ENCODE data around the gene ZNF846. TPM values are rescaled to one million over a fixed set of nuclear protein-coding genes. Genes with fewer than 3 reads are reported as not detected.
"Not testable (repeated sequence)": the region's sequence is repeated elsewhere in the genome, so short reads cannot be mapped to it uniquely, and the experiment has no call there.

The ZNF846 gene
- total RNA-seq, 1 donor from 2014 or later, result 5.1 TPM

DNA sequence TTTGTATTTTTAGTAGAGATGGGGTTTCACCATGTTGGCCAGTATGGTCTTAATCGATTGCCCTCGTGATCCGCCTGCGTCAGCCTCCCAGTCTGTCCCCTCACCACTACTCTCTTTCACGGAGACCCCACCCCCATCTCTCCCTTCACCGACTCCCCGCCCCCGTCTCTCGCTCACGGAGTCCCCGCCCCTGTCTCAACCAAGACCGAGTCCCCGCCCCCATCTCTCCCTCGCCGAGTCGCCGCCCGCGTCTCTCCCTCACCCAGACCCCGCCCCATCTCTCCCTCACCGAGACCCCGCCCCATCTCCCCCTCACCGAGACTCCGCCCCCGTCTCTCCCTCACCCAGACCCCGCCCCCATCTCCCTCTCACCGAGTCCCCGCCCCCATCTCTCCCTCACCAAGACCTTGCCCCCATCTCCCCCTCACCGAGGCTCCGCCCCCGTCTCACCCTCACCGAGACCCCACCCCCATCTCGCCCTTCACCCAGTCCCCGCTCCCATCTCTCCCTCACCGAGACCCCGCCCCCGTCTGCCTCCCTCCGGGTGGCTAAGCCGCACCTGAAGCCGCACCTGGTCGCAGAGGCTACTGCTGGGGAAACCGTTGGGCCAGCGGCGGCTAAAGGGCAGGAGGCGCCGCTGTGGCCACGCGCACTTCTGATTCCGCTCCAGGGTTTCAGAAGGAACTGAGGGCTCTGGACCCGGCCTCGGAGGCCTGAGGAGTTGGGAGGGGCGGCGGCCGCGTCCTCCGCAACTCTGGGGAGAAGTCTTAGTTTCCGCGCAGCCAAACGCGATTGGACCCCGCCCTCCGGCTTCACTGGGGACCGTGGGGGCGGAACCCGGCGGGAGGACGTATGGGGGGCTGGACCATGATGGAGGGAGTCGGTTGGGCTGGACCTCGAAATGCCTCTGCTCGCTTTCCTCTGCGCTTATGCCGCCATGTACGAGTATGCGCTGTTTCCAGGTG lies 17.1 kb upstream of the ZNF846 start:
- DNase-seq (ENCODE audit: extremely low read depth, low read depth, low spot score), result peak; percentile 54

DNA sequence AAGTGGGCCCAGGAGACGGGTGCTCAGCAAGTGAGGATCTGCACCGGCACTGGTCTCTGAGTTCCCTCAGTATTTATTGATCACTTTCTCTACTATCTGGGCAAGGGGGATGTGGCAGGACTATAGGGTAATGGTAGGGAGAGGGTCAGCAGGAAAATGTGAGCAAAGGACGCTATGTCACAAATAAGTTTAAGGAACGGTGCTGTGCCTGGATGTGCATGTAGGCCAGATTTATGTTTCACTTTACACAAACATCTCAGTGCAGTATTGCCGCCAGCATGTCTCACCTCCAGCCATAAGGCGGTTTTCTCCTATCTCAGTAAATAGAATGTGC lies 15.6 kb upstream of the ZNF846 start:
- DNase-seq (ENCODE audit: extremely low read depth, low read depth, low spot score), result not testable (repeated sequence)

DNA sequence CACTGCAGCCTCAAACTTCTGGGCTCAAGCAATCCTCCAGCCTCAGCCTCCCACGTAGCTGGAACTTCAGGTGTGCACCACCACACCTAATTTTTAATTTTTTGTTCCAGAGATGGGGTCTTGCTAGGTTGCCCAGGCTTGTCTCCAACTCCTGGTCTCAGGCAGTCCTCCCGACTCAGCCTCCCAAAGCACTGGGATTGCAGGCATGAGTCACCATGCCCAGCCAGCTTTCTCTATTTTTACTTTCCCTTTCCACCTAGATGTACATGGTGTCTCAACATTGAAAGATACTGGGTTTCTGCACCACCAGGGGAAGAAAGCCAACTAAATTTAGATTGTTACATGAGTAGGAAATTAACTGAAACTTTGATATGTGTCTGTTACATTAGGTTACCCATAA lies 13.8 kb upstream of the ZNF846 start:
- no peak for DNase-seq (ENCODE audit: extremely low read depth, low read depth, low spot score)

DNA sequence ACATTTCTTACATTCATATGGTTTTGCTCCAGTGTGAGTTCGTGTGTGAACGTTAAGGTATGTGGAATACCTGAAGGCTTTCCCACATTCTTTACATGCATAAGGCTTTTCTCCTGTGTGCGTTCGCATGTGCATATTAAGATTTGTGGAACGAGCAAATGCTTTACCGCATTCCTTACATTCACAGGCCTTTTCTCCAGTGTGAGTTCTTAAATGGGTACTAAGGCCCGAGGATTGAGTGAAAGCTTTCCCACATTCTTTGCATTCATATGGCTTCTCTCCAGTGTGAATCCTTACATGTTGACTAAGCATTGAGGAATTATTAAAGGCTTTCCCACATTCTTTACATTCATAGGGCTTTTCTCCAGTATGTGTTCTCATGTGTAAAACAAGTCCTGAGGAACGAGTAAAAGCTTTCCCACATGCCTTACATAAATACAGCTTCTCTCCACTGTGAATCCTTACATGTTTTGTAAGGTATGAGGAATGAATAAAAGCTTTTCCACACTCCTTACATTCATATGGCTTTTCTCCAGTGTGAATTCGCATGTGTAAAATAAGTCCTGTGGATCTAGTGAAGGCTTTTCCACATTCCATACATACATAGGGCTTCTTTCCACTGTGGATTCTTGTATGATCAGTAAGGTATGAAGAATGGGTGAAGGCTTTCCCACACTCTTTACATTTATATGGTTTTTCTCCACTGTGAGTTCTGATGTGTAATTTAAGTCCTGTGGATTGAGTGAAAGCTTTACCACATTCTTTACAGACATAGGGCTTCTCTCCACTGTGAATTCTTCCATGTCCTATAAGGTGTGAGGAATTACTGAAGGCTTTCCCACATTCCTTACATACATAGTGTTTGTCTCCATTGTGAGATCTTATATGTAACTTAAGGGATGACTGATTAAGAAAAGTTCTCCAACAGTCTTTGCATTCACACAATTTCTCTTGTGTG lies 10.7 kb downstream of the ZNF846 start:
- no peak for DNase-seq (ENCODE audit: extremely low read depth, low read depth, low spot score)

DNA sequence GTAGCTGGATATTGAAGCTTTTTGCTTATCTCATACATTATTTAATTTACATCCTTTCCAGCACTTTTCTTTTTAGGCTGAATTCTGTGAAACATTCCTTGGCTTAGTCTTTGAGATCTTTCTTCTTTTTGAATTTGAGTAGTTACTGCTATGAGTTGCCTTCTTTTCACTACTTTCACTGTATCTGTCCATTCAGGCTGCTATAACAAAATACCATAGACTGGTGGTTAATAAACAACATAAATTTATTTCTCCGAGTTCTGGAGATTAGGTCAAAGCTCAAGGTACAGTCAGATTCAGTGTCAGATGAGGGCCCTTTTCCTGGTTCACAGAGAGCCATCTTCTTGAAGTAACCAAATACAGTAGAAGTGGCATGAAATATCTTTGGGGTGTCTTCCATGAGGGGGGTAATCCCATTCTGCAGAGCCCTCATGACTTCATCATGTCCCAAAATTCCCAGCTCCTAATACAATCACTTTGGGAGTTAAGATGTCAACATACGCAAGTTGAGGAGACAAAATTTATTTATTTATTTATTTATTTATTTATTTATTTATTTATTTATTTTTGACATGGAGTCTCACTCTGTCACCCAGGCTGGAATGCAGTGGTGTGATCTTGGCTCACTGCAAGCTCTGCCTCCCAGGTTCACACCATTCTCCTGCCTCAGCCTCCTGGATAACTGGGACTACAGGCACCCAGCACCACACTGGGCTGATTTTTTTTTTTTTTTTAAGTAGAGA lies 15.7 kb downstream of the ZNF846 start:
- no peak for DNase-seq (ENCODE audit: extremely low read depth, low read depth, low spot score)

DNA sequence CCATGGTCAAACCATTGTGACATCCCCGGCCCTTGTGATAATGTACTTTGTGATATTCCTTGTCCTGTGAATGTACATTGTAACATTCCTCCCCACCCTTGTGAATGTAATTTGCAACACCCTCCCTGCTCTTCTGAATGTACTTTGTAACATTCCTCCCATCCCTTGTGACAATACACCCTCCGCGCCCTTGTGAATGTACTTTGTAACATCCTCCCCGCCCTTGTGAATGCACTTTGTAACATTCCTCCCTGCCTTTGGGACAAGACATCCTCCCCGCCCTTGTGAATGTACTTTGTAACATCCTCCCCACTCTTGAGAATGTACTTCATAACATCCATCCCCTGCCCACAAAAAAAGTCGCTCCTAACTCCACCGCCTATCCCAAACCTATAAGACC lies 17.1 kb downstream of the ZNF846 start:
- no peak for DNase-seq (ENCODE audit: extremely low read depth, low read depth, low spot score)

DNA sequence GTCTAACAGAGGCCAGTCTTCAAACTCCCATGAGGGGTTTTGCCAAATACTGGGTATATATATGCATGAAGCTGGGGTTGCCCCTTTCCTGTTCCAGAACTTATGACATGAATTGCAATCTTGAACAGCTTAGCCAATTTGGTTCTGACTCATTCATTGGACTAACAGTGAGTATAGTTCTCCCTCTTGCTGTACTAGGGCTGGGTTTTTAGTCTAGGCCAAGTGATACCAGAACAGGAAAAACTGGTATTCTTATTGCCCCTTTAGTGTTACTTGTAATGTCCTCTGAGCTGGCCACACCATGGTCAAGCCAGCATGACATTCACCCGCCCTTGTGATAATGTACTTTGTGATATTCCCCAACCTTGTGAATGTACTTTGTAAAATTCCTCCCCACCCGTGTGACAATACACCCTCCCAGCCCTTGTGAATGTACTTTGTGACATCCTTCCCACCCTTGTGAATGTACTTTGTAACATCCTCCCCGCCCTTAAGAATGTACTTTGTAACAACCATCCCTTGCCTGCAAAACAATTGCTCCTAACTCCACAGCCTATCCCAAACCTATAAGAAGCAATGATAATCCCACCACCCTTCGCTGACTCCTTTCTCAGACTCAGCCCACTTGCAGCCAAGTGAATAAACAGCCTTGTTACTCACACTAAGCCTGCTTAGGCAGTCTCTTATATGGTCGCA lies 26.9 kb downstream of the ZNF846 start:
- DNase-seq (ENCODE audit: extremely low read depth, low read depth, low spot score), result no peak

DNA sequence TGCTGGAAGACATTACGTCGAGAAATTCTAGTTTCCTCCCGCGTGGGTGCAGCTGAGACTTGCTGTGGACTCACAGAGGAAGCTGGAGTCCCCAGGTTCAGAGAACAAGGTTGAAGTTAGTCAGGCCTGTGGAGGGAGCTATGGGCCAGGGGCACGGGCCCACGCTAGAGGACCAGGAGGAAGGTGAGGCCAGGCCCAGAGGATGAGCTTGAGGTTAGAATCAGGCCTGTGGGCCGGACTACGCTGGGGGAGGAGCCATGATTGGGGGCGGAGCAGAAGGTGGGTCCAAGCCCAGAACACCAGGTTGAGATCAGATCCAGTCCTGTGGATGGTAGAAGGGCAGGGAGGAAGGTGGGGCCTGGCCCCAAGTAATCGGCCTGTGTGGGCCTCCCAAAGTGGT lies 32.6 kb downstream of the ZNF846 start:
- no peak for DNase-seq (ENCODE audit: extremely low read depth, low read depth, low spot score)

DNA sequence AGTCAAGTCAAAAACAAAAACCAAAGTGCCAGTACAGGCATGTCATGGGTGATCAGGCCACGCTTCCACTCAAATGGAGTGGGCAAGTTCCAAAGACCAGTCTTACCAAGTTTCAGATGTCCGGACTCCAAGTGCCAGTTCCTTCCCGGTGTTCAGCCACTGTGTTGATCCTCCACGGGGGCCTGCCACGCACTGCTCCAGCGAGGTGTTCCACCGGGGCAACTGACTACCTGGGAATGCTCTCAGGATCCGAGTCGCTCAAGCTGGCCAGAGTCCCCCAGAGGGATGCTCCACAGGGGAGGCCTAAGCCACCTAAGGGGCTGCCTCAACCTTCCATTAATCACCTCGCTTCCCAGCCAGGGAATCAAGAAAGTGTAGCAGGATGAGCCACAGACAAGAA lies 38.5 kb downstream of the ZNF846 start:
- DNase-seq (ENCODE audit: extremely low read depth, low read depth, low spot score), result not testable (repeated sequence)

DNA sequence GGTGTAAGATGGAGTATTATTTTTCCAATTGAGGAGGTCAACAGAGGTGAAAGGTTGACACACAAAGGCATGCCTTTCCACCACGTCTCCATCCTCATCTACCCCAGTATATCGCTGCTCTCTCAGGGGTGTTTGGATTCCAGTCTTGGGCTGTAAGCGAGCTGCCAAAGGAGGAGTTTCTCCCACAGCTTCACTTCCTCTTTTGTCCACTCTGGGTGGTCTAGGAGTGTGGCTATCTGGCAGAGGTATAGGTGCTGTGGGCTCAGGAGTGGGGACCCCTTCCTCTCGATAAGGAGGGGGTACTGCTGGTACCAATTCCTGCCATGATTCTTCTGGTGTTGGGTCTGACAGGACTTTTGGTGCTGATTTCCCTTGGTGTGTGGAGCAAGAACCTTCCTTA lies 39.4 kb downstream of the ZNF846 start:
- DNase-seq (ENCODE audit: extremely low read depth, low read depth, low spot score), result no peak

DNA sequence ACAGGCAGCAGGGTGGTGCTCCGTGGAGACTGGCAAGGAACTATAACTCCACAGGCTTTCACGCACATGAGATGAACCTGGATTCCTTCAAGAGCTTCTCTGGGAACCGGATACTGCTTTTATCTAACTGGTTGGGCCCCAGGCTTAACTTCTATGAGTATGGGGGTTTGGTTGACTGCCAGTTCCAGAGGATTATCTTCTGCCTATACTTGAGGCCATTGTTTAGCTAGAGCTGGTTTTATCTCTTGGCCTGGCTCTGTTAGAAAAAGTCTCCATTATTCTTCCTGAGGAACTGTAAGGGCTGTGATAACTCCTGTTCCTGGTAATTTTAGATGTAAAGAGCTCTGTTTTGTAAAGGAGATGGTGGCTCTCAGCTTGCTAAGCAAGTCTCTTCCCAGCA lies 40.9 kb downstream of the ZNF846 start:
- DNase-seq (ENCODE audit: extremely low read depth, low read depth, low spot score), result no peak

DNA sequence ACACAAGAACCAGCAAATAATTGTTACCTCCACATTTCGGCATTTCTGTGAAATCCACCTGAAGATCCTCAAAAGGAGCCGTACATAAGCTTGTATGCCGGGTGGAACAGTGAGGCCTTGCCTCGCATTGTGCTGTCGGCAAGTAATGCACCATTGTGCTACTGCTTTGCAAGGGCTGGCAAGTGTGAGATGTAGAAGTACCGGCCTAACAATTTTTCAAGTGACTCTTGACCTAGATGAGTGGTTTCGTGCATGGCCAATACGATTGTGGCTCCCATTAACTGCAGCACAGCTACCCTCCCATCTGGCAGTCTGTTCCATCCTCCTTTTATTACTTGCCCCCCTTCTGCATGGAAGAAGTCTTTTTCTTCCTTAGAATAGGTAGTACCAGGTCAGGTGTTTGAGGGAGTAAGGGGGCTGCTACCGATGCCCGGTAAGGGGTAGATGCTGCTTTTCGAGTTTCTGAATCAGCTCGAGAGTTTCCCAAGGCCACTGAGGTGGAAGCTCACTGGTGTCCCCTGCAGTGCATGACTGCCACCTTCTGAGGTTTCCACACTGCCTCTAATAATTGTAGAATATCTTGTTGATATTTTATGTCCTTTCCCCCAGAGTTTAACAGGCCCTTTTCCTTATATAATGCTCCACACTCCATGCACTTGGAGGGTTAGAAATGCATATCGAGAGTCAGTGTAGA lies 42.9 kb downstream of the ZNF846 start:
- not testable (repeated sequence) for DNase-seq (ENCODE audit: extremely low read depth, low read depth, low spot score)

DNA sequence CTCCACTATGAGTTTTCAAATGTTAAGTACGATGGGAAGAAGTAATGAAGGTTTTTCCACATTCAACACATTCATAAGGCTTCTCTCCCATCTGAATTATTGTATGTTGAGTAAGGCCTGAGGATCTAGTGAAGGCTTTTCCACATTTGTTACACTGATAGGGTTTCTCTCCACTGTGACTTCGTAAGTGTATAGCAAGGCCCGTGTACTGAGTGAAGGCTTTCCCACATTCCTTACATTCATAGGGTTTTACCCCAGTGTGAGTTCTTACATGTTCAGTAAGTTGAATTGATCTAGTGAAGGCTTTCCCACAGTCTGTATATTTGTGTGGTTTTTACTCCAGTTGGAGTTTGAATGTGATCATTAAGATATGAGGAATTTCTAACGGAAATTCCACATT lies 44.4 kb downstream of the ZNF846 start:
- DNase-seq (ENCODE audit: extremely low read depth, low read depth, low spot score), result no peak

DNA sequence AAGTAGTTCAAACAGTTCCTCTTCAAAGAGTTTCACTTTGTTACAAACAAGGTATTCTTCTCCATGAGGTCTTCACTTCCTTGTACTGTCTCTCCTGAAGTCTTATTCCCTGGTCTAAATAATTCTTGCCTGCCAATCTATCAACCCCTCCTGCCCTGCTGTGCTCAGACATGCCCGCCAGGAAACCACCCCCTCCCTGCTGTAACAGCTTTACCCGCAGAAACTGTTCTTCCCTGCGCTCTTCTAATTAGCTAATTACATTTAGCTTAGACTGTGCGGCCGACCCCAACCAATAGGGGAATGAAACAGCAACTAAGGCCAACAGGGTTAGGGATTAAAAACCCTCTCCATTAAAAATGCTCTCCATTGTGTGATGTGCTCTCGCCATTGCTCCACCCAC lies 46.7 kb downstream of the ZNF846 start:
- DNase-seq (ENCODE audit: extremely low read depth, low read depth, low spot score), result no peak

DNA sequence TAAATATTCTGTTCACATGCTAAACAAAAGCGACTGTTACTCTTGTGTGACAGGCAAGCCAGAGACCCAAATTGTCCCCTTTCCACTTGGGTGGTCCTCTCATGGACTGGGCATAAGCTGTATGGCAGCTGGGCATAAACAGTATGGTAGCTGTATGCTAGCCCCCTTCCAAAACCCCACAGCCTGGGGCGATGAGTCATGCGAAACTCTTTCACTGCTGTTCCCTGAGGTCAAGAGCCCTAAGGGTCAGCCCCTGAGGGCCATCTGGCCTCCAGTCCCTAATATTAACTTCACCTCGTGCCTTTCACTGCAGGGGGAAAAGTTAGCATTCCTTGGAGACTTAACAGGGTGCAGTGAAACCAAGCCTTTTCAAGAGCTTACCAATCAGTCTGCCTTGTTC lies 48.0 kb downstream of the ZNF846 start:
- no peak for DNase-seq (ENCODE audit: extremely low read depth, low read depth, low spot score)

DNA sequence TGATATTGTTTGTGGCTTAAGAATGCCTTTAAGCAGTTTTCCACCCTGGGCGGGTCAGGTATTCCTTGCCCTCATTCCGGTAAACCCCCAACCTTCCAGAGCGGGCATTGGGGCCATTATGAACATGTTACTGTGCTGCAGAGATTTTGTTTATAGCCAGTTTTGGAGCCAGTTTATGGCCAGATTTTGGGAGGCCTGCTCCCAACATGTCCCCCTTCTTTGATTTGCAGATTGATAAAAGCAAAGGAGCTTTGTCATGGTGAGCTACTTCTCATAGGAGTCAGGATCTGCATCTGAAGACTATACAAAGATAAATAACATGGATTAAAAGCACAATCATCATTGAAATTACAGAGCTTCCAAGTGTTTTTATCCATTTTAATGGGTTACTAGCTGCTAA lies 56.7 kb downstream of the ZNF846 start:
- no peak for DNase-seq (ENCODE audit: extremely low read depth, low read depth, low spot score)

DNA sequence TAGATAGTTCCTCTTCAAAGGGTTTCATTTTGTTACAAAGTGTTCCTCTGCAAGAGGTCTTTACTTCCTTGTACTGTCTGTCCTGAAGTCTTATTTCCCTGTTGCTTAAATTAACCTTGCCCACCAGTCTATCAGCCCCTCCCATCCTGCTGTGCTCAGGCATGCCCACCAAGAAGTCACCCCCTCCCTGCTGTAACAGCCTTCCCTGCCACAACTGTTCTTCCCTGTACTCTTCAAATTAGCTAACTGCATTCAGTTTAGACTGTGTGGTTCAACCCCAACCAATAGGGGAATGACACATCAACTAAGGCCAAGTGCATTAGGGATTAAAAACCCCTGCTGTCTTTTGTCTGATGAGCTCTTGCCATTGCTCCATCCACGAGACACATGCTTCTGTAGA lies 59.2 kb downstream of the ZNF846 start:
- DNase-seq (ENCODE audit: extremely low read depth, low read depth, low spot score), result no peak

DNA sequence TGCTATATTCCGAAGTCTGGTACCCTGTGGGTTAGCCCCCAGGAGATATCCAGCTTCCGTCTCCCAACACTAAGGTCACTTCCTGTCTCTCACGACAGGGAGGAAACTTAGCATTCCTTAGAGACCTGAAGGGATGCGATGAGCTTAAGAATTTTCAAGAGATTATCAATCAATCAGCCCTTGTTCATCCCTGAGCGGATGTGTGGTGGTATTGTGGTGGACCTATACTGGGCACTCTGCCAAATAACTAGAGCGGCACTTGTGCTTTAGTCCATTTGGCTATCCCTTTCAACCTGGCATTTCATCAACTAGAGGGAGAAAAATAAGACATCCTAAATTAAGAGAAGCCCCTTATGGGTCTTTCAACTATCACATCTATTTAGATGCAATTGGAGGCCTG lies 62.7 kb downstream of the ZNF846 start:
- DNase-seq (ENCODE audit: extremely low read depth, low read depth, low spot score), result no peak

DNA sequence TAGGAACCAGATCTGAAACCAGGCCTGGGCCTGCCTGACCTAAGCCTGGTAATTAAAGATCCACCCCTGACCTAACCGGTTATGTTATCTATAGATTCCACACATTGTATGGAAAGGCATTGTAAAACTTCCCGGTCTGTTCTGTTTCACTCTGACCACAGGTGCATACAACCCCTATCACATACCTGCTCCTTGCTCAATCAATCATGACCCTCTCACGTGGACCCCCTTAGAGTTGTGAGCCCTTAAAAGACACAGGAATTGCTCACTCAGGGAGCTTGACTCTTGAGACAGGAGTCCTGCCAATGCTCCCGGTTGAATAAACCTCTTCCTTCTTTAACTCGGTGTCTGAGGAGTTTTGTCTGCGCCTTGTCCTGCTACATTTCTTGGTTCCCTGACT lies 66.4 kb downstream of the ZNF846 start:
- DNase-seq (ENCODE audit: extremely low read depth, low read depth, low spot score), result no peak

Data from glomerular endothelial cell (primary cell).